ENCODE measurements around the gene IFNA13. TPM values are rescaled to one million over a fixed set of nuclear protein-coding genes. Genes with fewer than 3 reads are reported as not detected.

Gene IFNA13
- total RNA-seq, 1 donor from 2014 or later = not detected

GRCh38 chr9:21398955-21399489 lies 31.2 kb upstream of the IFNA13 start:
- no peak for DNase-seq (ENCODE audit: low spot score in 2 of 2)
- peaks cover 0 to 8% of the 10 kb centered on the region in 2 donors for H3K4me1 ChIP-seq
- intact Hi-C loops (cut with DNase I) = loop anchor here (5.0 to 10.0 kb wide), 2 partner anchors 67 to 156 kb away; no protein-coding TSS in a partner anchor
- TF ChIP-seq, protein P1, sequence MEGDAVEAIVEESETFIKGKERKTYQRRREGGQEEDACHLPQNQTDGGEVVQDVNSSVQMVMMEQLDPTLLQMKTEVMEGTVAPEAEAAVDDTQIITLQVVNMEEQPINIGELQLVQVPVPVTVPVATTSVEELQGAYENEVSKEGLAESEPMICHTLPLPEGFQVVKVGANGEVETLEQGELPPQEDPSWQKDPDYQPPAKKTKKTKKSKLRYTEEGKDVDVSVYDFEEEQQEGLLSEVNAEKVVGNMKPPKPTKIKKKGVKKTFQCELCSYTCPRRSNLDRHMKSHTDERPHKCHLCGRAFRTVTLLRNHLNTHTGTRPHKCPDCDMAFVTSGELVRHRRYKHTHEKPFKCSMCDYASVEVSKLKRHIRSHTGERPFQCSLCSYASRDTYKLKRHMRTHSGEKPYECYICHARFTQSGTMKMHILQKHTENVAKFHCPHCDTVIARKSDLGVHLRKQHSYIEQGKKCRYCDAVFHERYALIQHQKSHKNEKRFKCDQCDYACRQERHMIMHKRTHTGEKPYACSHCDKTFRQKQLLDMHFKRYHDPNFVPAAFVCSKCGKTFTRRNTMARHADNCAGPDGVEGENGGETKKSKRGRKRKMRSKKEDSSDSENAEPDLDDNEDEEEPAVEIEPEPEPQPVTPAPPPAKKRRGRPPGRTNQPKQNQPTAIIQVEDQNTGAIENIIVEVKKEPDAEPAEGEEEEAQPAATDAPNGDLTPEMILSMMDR (IDR thresholded peaks at IDR 0.05) = no peak
- no peaks in the 10 kb centered on the region for H3K36me3 ChIP-seq
- no peak overlapping the region for H3K27ac ChIP-seq
- H3K9me3 ChIP-seq = no peaks in the 10 kb centered on the region
- H3K27me3 ChIP-seq = no peaks in the 10 kb centered on the region
- H3K4me3 ChIP-seq = no peak overlapping the region

GRCh38 chr9:21395778-21396717 lies 28.2 kb upstream of the IFNA13 start:
- Histone ChIP-seq H3K4me3 (peak overlapping the region; percentile 50 to 63), H3K27me3 (no peaks in the 10 kb centered on the region), H3K9me3 (no peaks in the 10 kb centered on the region), H3K36me3 (no peaks in the 10 kb centered on the region), H3K4me1 (no peaks in the 10 kb centered on the region), H3K27ac (no peak overlapping the region)
- no peak for DNase-seq (ENCODE audit: low spot score in 2 of 2)
- intact Hi-C loops (cut with DNase I) = loop anchor here (5.0 to 10.0 kb wide), 2 partner anchors 64 to 159 kb away; no protein-coding TSS in a partner anchor
- TF ChIP-seq, protein P1 (IDR thresholded peaks at IDR 0.05) = peak; percentile 41 to 78 (median 64)

DNA sequence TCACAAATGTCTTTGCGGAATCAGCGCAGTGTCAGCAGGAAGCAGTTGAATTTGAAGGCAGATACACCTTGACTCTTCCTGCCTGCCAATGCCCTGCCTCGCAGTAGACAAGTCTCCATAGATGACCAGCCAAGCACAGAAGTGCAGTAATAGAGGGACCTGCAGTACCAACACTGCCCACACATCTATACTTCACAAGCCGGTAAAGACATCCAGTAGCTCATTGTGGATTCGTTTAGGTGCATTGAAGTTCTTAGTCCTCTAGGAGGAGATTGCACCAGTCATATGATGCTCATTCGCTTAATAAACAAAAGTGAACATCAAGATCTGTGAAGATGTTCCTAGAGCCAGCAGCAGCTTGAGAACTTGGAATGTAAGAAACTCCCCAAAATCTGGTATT lies 24.4 kb upstream of the IFNA13 start:
- H3K36me3 ChIP-seq = no peaks in the 10 kb centered on the region
- H3K27me3 ChIP-seq = no peaks in the 10 kb centered on the region
- H3K4me1 ChIP-seq = no peaks in the 10 kb centered on the region
- no peaks in the 10 kb centered on the region for H3K9me3 ChIP-seq
- H3K4me3 ChIP-seq = no peak overlapping the region
- TF ChIP-seq, protein P1 (IDR thresholded peaks at IDR 0.05) = no peak
- intact Hi-C loops (cut with DNase I) = loop anchor here (10.0 kb wide), 1 partner anchor 163 kb away; no protein-coding TSS in a partner anchor
- no peak overlapping the region for H3K27ac ChIP-seq
- DNase-seq (ENCODE audit: low spot score in 2 of 2) = no peak

DNA sequence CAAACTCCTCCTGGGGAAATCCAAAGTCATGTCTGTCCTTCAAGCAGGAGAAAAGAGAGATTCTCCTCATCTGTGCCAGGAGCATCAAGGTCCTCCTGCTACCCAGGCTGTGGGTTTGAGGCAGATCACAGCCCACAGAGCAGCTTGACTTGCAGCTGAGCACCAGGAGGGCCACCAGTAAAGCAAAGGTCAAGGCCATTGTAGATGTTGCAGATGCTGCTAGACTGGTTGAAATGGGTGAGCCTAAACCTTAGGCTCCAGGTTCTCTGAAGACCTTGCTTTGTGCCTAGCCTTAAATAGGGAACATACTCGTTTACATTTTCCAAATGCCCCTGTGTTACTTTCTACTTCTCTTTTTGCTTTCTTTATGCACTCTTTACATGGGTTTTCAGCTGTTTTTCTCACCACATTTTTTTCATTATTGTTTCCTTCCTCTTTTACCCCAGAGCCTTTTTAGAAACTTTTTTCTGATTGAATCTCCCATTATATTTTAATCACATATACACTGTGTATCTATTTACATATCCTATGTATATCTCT lies 17.3 kb upstream of the IFNA13 start, which contains the start of gene IFNA2:
Gene IFNA2 (minus strand): TSS at position 268 of the 540 bp plus-strand sequence. CDS start 69 bp downstream, at position 199.
- no peaks in the 10 kb centered on the region for H3K36me3 ChIP-seq
- no peak within 1 kb of the TSS for H3K4me3 ChIP-seq
- H3K9me3 ChIP-seq = no peaks in the 10 kb centered on the region
- no peaks in the 10 kb centered on the region for H3K4me1 ChIP-seq
- DNase-seq (ENCODE audit: low spot score in 2 of 2) = no peak
- intact Hi-C loops (cut with DNase I) = no loop called here
- TF ChIP-seq, protein P1 (IDR thresholded peaks at IDR 0.05) = no peak
- no peaks in the 10 kb centered on the region for H3K27me3 ChIP-seq
- no peak within 1 kb of the TSS for H3K27ac ChIP-seq

GRCh38 chr9:21383627-21384026 lies 15.8 kb upstream of the IFNA13 start:
- no peaks in the 10 kb centered on the region for H3K9me3 ChIP-seq
- H3K27me3 ChIP-seq = no peaks in the 10 kb centered on the region
- TF ChIP-seq, protein P1 (IDR thresholded peaks at IDR 0.05) = no peak
- H3K4me3 ChIP-seq = no peak overlapping the region
- H3K4me1 ChIP-seq = no peaks in the 10 kb centered on the region
- intact Hi-C loops (cut with DNase I) = no loop called here
- no peak overlapping the region for H3K27ac ChIP-seq
- DNase-seq (ENCODE audit: low spot score in 2 of 2) = no peak
- H3K36me3 ChIP-seq = no peaks in the 10 kb centered on the region
